OCI-LY3 (cell line): Measurements from ENCODE around the gene ZNF260.
A peak's percentile ranks its signal among the peaks of the same experiment; 100 is the strongest.

Source experiments
- H2AFZ ChIP-seq: fragments of 200-600, 300-600 bp; shearing (Covaris generic); 2 replicates; pipeline ENCODE4 v1.6.0; 2014; ENCODE audit warnings: antibody characterized with exemption, low read depth, low read length
- H3K27ac ChIP-seq: fragments of 200-600, 300-600 bp; sonication (generic); 2 replicates; pipeline ENCODE4 v1.5.1; 2014; ENCODE audit warnings: mild to moderate bottlenecking, low read length, moderate library complexity, mixed read lengths
- H3K27me3 ChIP-seq: fragments of 200-600, 300-600 bp; sonication (generic); 2 replicates; pipeline ENCODE4 v1.6.1; 2014; ENCODE audit warnings: low read depth, low read length, mixed read lengths
- H3K36me3 ChIP-seq: fragments of 200-600, 300-600 bp; sonication (generic); replicated peaks from 2 replicates; pipeline ENCODE3; 2014; ENCODE audit warnings: low read depth, low read length, mixed read lengths
- H3K4me1 ChIP-seq: fragments of 300-600, 200-600 bp; sonication (generic); 2 replicates; pipeline ENCODE4 v1.6.1; 2014; ENCODE audit warnings: low read length, mixed read lengths
- H3K4me2 ChIP-seq: fragments of 200-600, 300-600 bp; sonication (generic); 2 replicates; pipeline ENCODE4 v1.6.1; 2014; ENCODE audit warnings: low read length, mixed read lengths
- H3K4me3 ChIP-seq: fragments of 300-600, 200-600 bp; sonication (generic); 2 replicates; pipeline ENCODE4 v1.5.1; 2014; ENCODE audit warnings: antibody characterized with exemption, mild to moderate bottlenecking, low read length, moderate library complexity
- H3K79me2 ChIP-seq: fragments of 300-600, 200-600 bp; shearing (Covaris generic); 2 replicates; pipeline ENCODE4 v1.6.1; 2014; ENCODE audit warnings: mild to moderate bottlenecking, low read length, mixed read lengths
- H3K9ac ChIP-seq: fragments of 300-600, 200-600 bp; shearing (Covaris generic); 2 replicates; pipeline ENCODE4 v1.6.0; 2014; ENCODE audit warnings: mild to moderate bottlenecking, low read length, moderate library complexity
- H3K9me3 ChIP-seq: fragments of 200-600, 300-600 bp; shearing (Covaris generic); 2 replicates; pipeline ENCODE4 v1.6.1; 2014; ENCODE audit warnings: low read length, mixed read lengths; ENCODE audit not compliant: insufficient read depth
- H4K20me1 ChIP-seq: fragments of 200-600, 300-600 bp; sonication (generic); 2 replicates; pipeline ENCODE4 v1.6.1; 2016; ENCODE audit warnings: low read length, mixed read lengths; ENCODE audit not compliant: insufficient read depth
- CTCF ChIP-seq: fragments of 200-600, 300-600 bp; sonication (generic); IDR thresholded peaks from 2 replicates; pipeline ENCODE4 v1.5.1; 2014; ENCODE audit warnings: antibody characterized with exemption, low read length, low read depth
- EZH2phosphoT487 ChIP-seq: fragments of 200-600 bp; shearing (Covaris generic); IDR thresholded peaks from 2 replicates; pipeline ENCODE4 v1.6.1; 2018; ENCODE audit warnings: antibody characterized with exemption, mixed run types, low read depth

The ZNF260 gene

GRCh38 chr19:36547001-36547732 is 19.1 kb upstream of the ZNF260 start:
- Histone ChIP-seq H3K9ac (no peak overlapping the region), H4K20me1 (no peaks in the 10 kb centered on the region), H3K4me3 (no peak overlapping the region), H3K27ac (no peak overlapping the region), H3K36me3 (peaks cover 98% of the 10 kb centered on the region), H3K79me2 (no peaks in the 10 kb centered on the region), H3K4me2 (no peak overlapping the region), H2AFZ (no peak overlapping the region), H3K27me3 (no peaks in the 10 kb centered on the region), H3K9me3 (peaks cover 92% of the 10 kb centered on the region), H3K4me1 (no peaks in the 10 kb centered on the region)
- TF ChIP-seq EZH2phosphoT487 (no peak), CTCF (no peak)

- peak overlapping the region; percentile 99 for H2AFZ ChIP-seq
- peak overlapping the region; percentile 81 for H3K4me3 ChIP-seq
- H3K9me3 ChIP-seq = peaks cover 38% of the 10 kb centered on the region
- H3K9ac ChIP-seq = peak overlapping the region; percentile 92
- peak overlapping the region; percentile 88 for H3K4me2 ChIP-seq
- H3K27ac ChIP-seq = peak overlapping the region; percentile 83
- TF ChIP-seq EZH2phosphoT487 (no peak), CTCF (no peak)
- peaks cover 57% of the 10 kb centered on the region for H3K36me3 ChIP-seq
- no peaks in the 10 kb centered on the region for H3K27me3 ChIP-seq
- peaks cover 50% of the 10 kb centered on the region for H3K79me2 ChIP-seq
- H3K4me1 ChIP-seq = peaks cover 16% of the 10 kb centered on the region
- H4K20me1 ChIP-seq = no peaks in the 10 kb centered on the region
These were observed 949 bp upstream of the ZNF260 start for GRCh38 chr19:36528921-36529518.

DNA sequence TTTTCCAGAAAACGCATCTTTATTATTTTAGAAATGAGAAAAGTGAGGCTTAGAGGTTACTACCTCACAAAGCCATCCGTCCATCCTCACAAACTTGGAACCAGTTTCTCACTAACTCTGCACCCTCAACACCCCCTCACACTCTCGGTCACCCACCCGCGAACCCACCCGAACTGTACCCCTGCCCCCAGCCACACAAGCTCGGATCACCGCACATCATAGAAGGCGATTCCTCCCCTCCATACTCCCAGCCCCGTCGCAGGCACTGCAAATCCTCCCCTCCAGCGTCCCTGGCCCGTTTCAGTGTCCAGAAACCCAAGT is 238 bp downstream of the ZNF260 start:
- peak overlapping the region; percentile 88 for H3K4me2 ChIP-seq
- peaks cover 58% of the 10 kb centered on the region for H3K36me3 ChIP-seq
- H3K27ac ChIP-seq = peak overlapping the region; percentile 83
- H3K9me3 ChIP-seq = peaks cover 35% of the 10 kb centered on the region
- peaks cover 16% of the 10 kb centered on the region for H3K4me1 ChIP-seq
- peaks cover 57% of the 10 kb centered on the region for H3K79me2 ChIP-seq
- H4K20me1 ChIP-seq = no peaks in the 10 kb centered on the region
- TF ChIP-seq CTCF (no peak), EZH2phosphoT487 (no peak)
- H2AFZ ChIP-seq = peak overlapping the region; percentile 99
- no peaks in the 10 kb centered on the region for H3K27me3 ChIP-seq
- H3K9ac ChIP-seq = peak overlapping the region; percentile 92
- peak overlapping the region; percentile 81 for H3K4me3 ChIP-seq

- no peaks in the 10 kb centered on the region for H3K27me3 ChIP-seq
- H2AFZ ChIP-seq = no peak overlapping the region
- H3K4me2 ChIP-seq = peak overlapping the region; percentile 88
- peaks cover 62% of the 10 kb centered on the region for H3K79me2 ChIP-seq
- peak overlapping the region; percentile 92 for H3K9ac ChIP-seq
- peaks cover 16% of the 10 kb centered on the region for H3K4me1 ChIP-seq
- H4K20me1 ChIP-seq = no peaks in the 10 kb centered on the region
- TF ChIP-seq EZH2phosphoT487 (no peak), CTCF (no peak)
- H3K36me3 ChIP-seq = peaks cover 59% of the 10 kb centered on the region
- H3K4me3 ChIP-seq = peak overlapping the region; percentile 81
- peak overlapping the region; percentile 83; the same call in 1 of the 2 replicates for H3K27ac ChIP-seq
- H3K9me3 ChIP-seq = peaks cover 40% of the 10 kb centered on the region
These were observed 730 bp downstream of the ZNF260 start for GRCh38 chr19:36527341-36527740.
